ENCODE results near the gene PTPN4.

The PTPN4 gene

DNA sequence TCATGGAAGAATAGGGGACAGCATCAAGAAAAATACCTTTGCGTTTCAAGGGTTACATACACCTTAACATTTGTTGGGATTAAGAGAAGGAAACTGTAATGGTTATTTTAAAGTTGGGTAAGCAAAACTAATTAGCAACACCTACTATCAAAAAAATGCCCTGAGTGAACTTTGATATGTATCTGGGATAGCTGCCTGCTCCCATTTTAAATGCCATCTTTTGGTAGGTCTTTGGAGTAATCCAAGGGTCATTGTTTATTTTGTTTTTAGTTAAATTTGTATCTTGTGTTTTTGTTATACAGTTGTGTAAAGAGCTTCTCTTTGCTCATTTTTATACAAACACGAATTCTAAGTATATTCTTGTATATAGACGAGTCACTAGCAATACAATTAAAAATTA, 9.9 kb downstream of the PTPN4 start:
- TF ChIP-seq CREB1 (IDR thresholded peaks at IDR 0.05; ENCODE audit: low read depth): no peak
- TF ChIP-seq NFIC (IDR thresholded peaks at IDR 0.05): no peak
- TF ChIP-seq CEBPB (IDR thresholded peaks at IDR 0.05): no peak
- no peak for TF ChIP-seq TCF12 (IDR thresholded peaks at IDR 0.05; ENCODE audit: low read depth)
- TF ChIP-seq, protein P1, sequence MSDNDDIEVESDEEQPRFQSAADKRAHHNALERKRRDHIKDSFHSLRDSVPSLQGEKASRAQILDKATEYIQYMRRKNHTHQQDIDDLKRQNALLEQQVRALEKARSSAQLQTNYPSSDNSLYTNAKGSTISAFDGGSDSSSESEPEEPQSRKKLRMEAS (IDR thresholded peaks at IDR 0.05): no peak
- no peak for TF ChIP-seq RAD21 (IDR thresholded peaks at IDR 0.05; ENCODE audit: low read depth)
- no peak for TF ChIP-seq EGR1 (IDR thresholded peaks at IDR 0.05)
- TF ChIP-seq ZBTB7A (IDR thresholded peaks at IDR 0.05; ENCODE audit: low read depth): no peak
- TF ChIP-seq, protein P2, sequence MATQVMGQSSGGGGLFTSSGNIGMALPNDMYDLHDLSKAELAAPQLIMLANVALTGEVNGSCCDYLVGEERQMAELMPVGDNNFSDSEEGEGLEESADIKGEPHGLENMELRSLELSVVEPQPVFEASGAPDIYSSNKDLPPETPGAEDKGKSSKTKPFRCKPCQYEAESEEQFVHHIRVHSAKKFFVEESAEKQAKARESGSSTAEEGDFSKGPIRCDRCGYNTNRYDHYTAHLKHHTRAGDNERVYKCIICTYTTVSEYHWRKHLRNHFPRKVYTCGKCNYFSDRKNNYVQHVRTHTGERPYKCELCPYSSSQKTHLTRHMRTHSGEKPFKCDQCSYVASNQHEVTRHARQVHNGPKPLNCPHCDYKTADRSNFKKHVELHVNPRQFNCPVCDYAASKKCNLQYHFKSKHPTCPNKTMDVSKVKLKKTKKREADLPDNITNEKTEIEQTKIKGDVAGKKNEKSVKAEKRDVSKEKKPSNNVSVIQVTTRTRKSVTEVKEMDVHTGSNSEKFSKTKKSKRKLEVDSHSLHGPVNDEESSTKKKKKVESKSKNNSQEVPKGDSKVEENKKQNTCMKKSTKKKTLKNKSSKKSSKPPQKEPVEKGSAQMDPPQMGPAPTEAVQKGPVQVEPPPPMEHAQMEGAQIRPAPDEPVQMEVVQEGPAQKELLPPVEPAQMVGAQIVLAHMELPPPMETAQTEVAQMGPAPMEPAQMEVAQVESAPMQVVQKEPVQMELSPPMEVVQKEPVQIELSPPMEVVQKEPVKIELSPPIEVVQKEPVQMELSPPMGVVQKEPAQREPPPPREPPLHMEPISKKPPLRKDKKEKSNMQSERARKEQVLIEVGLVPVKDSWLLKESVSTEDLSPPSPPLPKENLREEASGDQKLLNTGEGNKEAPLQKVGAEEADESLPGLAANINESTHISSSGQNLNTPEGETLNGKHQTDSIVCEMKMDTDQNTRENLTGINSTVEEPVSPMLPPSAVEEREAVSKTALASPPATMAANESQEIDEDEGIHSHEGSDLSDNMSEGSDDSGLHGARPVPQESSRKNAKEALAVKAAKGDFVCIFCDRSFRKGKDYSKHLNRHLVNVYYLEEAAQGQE (IDR thresholded peaks at IDR 0.05; ENCODE audit: low read depth): no peak
- TF ChIP-seq FOXM1 (IDR thresholded peaks at IDR 0.05; ENCODE audit: borderline replicate concordance, low read depth): no peak
- TF ChIP-seq EP300 (IDR thresholded peaks at IDR 0.05; ENCODE audit: borderline replicate concordance): no peak
- TF ChIP-seq YY1 (IDR thresholded peaks at IDR 0.05; ENCODE audit: low read depth): no peak
- no peak for TF ChIP-seq TAF1 (IDR thresholded peaks at IDR 0.05; ENCODE audit: low read depth)
- TF ChIP-seq, protein P3, sequence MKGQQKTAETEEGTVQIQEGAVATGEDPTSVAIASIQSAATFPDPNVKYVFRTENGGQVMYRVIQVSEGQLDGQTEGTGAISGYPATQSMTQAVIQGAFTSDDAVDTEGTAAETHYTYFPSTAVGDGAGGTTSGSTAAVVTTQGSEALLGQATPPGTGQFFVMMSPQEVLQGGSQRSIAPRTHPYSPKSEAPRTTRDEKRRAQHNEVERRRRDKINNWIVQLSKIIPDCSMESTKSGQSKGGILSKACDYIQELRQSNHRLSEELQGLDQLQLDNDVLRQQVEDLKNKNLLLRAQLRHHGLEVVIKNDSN (IDR thresholded peaks at IDR 0.05): no peak
- TF ChIP-seq TEAD4 (IDR thresholded peaks at IDR 0.05): no peak

DNA sequence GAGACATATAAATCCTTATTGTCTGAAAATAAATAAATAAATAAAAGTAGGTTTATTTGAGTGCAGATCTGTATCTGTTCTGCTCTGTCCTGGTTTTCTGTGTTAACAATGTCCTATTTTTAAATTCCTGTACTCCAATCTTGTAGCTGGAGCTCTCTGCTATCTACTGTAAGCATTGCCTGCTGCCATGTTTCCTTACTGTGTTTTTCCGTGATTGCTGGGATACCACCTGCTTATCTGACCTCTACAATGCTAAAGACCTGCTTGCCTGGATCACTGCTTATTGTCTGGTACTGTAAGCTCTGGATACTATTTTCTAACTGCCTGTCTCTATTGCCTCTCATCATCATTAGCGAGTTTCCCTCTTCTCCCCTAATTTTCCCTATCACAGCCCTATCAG, 11.6 kb downstream of the PTPN4 start:
- no peak for TF ChIP-seq RAD21 (IDR thresholded peaks at IDR 0.05; ENCODE audit: low read depth)
- TF ChIP-seq NFIC (IDR thresholded peaks at IDR 0.05): no peak
- TF ChIP-seq TAF1 (IDR thresholded peaks at IDR 0.05; ENCODE audit: low read depth): no peak
- no peak for TF ChIP-seq ZBTB7A (IDR thresholded peaks at IDR 0.05; ENCODE audit: low read depth)
- no peak for TF ChIP-seq TCF12 (IDR thresholded peaks at IDR 0.05; ENCODE audit: low read depth)
- TF ChIP-seq EGR1 (IDR thresholded peaks at IDR 0.05): no peak
- no peak for TF ChIP-seq CEBPB (IDR thresholded peaks at IDR 0.05)
- TF ChIP-seq, protein P3 (IDR thresholded peaks at IDR 0.05): no peak
- TF ChIP-seq, protein P1 (IDR thresholded peaks at IDR 0.05): no peak
- no peak for TF ChIP-seq YY1 (IDR thresholded peaks at IDR 0.05; ENCODE audit: low read depth)
- TF ChIP-seq, protein P2 (IDR thresholded peaks at IDR 0.05; ENCODE audit: low read depth): no peak
- no peak for TF ChIP-seq TEAD4 (IDR thresholded peaks at IDR 0.05)
- no peak for TF ChIP-seq CREB1 (IDR thresholded peaks at IDR 0.05; ENCODE audit: low read depth)
- TF ChIP-seq EP300 (IDR thresholded peaks at IDR 0.05; ENCODE audit: borderline replicate concordance): no peak
- no peak for TF ChIP-seq FOXM1 (IDR thresholded peaks at IDR 0.05; ENCODE audit: borderline replicate concordance, low read depth)

DNA sequence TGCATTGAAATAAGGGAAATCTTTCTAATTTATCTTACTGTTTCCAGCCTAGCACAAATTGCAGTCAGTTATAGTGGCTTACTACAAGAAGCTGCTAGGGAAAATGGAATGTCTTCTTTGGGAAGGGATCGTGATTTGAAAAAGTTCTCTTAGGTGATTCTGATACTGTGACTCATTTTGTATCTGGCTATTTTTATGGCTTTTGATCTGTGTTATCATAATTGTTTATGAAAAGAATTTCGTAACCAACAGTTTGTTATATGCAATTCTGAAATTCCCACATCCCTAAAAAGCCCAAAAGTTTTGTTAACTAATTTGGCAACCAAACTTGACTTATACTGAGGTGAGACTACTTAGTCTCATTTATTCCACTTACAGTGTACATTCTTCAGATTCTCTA, 12.4 kb downstream of the PTPN4 start:
- TF ChIP-seq TEAD4 (IDR thresholded peaks at IDR 0.05) (no peak), CREB1 (IDR thresholded peaks at IDR 0.05; ENCODE audit: low read depth) (no peak), TCF12 (IDR thresholded peaks at IDR 0.05; ENCODE audit: low read depth) (no peak), TAF1 (IDR thresholded peaks at IDR 0.05; ENCODE audit: low read depth) (no peak), CEBPB (IDR thresholded peaks at IDR 0.05) (no peak), EGR1 (IDR thresholded peaks at IDR 0.05) (no peak), FOXM1 (IDR thresholded peaks at IDR 0.05; ENCODE audit: borderline replicate concordance, low read depth) (no peak), NFIC (IDR thresholded peaks at IDR 0.05) (no peak), RAD21 (IDR thresholded peaks at IDR 0.05; ENCODE audit: low read depth) (no peak), ZBTB7A (IDR thresholded peaks at IDR 0.05; ENCODE audit: low read depth) (no peak), EP300 (IDR thresholded peaks at IDR 0.05; ENCODE audit: borderline replicate concordance) (no peak), YY1 (IDR thresholded peaks at IDR 0.05; ENCODE audit: low read depth) (no peak)
- TF ChIP-seq, protein P2 (IDR thresholded peaks at IDR 0.05; ENCODE audit: low read depth): no peak
- TF ChIP-seq, protein P1 (IDR thresholded peaks at IDR 0.05): no peak
- TF ChIP-seq, protein P3 (IDR thresholded peaks at IDR 0.05): no peak
